ENCODE results near the gene CFAP46.

- TF ChIP-seq CTCF (conservative IDR thresholded peaks at IDR 0.05 in 1 of 2, IDR thresholded peaks at IDR 0.05 in 1 of 2; ENCODE audit: extremely low read depth in 1 of 2, insufficient read depth in 1 of 2, low read depth in 1 of 2, low read length in 2 of 2) (no peak), EZH2 (IDR thresholded peaks at IDR 0.05; ENCODE audit: borderline replicate concordance, low read length) (no peak)
Measured at GRCh38 chr10:132961420-132961786, 19.0 kb upstream of the CFAP46 start.
